K562 (cell line): ENCODE data around the gene CCDC169. TPM values are rescaled to one million over a fixed set of nuclear protein-coding genes. Genes with fewer than 3 reads are reported as not detected.

Experiments
- ATAC-seq: fragments of 200-7000 bp; cut with Tn5 transposase; 3 replicates; pipeline ENCODE4 v1.9.1; 2020; ENCODE audit warnings: moderate library complexity
- BruUV-seq: library from RNA; stranded (reverse); fragments of 400-500 nt; replicated peaks from 2 replicates; lab custom pipeline; 2021; lab: Mats Ljungman, UMichigan
- CTCF ChIA-PET: fragments of 300-600 bp; formaldehyde crosslinking; extraction: SDS; loops from one replicate; lab custom pipeline; 2021; ENCODE audit warnings: low intra/inter-chr PET ratio; lab: Yijun Ruan, JAX
- POLR2A ChIA-PET: fragments of 300-600, 350-650 bp; sonication (Branson Sonifier 250); formaldehyde crosslinking; extraction: SDS; loops from one replicate; lab custom pipeline; 2021; ENCODE audit warnings: antibody characterized with exemption, inconsistent platforms; lab: Yijun Ruan, JAX
- DNase-seq, 4 experiments: peaks; one replicate each; pipeline versions ENCODE4 v3.0.0 to v3.0.0-alpha.2; 2011 to 2018; ENCODE audit warnings: low spot score in 3 of 4, mixed read lengths in 3 of 4; ENCODE audit errors: extremely low read depth in 1 of 4
- FAIRE-seq: peaks from 2 replicates; lab custom pipeline; 2011; peaks lifted over from hg19 to GRCh38; lab: Jason Lieb, UNC
- H2AFZ ChIP-seq: 2 replicates; pipeline ENCODE4 v1.6.0; 2011; ENCODE audit warnings: low read depth, low read length, control low read depth, inconsistent platforms
- H3K27ac ChIP-seq: fragments of 200-600 bp; 3 replicates; pipeline ENCODE4 v1.8.0; 2011; ENCODE audit warnings: low read depth, mild to moderate bottlenecking, control low read depth, inconsistent platforms, low read length, moderate library complexity, mixed read lengths; ENCODE audit errors: extremely low read depth
- H3K27me3 ChIP-seq, 2 experiments: fragments of 300-600 bp in 1 of 2; 2 replicates in 1 of 2; 3 replicates in 1 of 2; pipeline versions ENCODE4 v1.6.0 to v1.8.0; 2011; ENCODE audit warnings: inconsistent platforms in 2 of 2, low read length in 2 of 2, mild to moderate bottlenecking in 1 of 2, mixed read lengths in 1 of 2, moderate library complexity in 1 of 2; ENCODE audit not compliant: control insufficient read depth in 2 of 2, insufficient read depth in 2 of 2
- H3K36me3 ChIP-seq: fragments of 300-600 bp; 3 replicates; pipeline ENCODE4 v1.8.0; 2011; ENCODE audit warnings: mild to moderate bottlenecking, low read length, inconsistent platforms; ENCODE audit not compliant: control insufficient read depth, insufficient read depth
- H3K4me1 ChIP-seq, 2 experiments: fragments of 200-600 bp in 1 of 2; replicated peaks in 1 of 2; 2 replicates in 1 of 2; 3 replicates in 1 of 2; pipeline versions ENCODE4 v1.5.1 to v1.8.0; 2011; ENCODE audit warnings: inconsistent platforms in 2 of 2, low read length in 2 of 2, mild to moderate bottlenecking in 1 of 2, mixed read lengths in 1 of 2, moderate library complexity in 1 of 2; ENCODE audit not compliant: control insufficient read depth in 2 of 2, insufficient read depth in 2 of 2
- H3K4me2 ChIP-seq: 2 replicates; pipeline ENCODE4 v1.6.1; 2011; ENCODE audit warnings: low read length, control low read depth, inconsistent platforms, mixed read lengths; ENCODE audit not compliant: insufficient read depth
- H3K4me3 ChIP-seq: fragments of 200-600 bp; sonication (generic), shearing (Covaris generic); 2 replicates; pipeline ENCODE4 v1.5.1; 2016; ENCODE audit warnings: control low read depth, inconsistent platforms
- H3K79me2 ChIP-seq: fragments of 200-600 bp; 3 replicates; pipeline ENCODE4 v1.8.0; 2011; ENCODE audit warnings: low read length, inconsistent platforms; ENCODE audit not compliant: control insufficient read depth, insufficient read depth
- H3K9ac ChIP-seq, 2 experiments: 2 replicates each; pipeline versions ENCODE4 v1.6.0 to v1.6.1; 2011; ENCODE audit warnings: low read depth in 2 of 2, low read length in 2 of 2, control low read depth in 1 of 2, inconsistent platforms in 1 of 2, mild to moderate bottlenecking in 1 of 2, mixed read lengths in 1 of 2; ENCODE audit not compliant: insufficient read depth in 1 of 2
- H3K9me1 ChIP-seq: one replicate; pipeline ENCODE4 v1.6.0; 2011; ENCODE audit warnings: inconsistent platforms, mild to moderate bottlenecking, low read length, moderate library complexity; ENCODE audit not compliant: control insufficient read depth, insufficient read depth
- H3K9me3 ChIP-seq: replicated peaks from 2 replicates; pipeline ENCODE4 v1.5.1; 2011; ENCODE audit warnings: low read depth, low read length, inconsistent platforms; ENCODE audit not compliant: control insufficient read depth, insufficient read depth
- H4K20me1 ChIP-seq: replicated peaks from 2 replicates; pipeline ENCODE4 v1.6.1; 2011; ENCODE audit warnings: low read length, inconsistent platforms, mixed read lengths; ENCODE audit not compliant: control insufficient read depth, insufficient read depth
- ATF1 ChIP-seq, 2 experiments: fragments of 450-650 bp in 1 of 2; IDR thresholded peaks; 2 replicates each; pipeline ENCODE4 v1.6.1; 2016; ENCODE audit warnings: missing compliant biosample characterization in 1 of 2, missing genetic modification characterization in 1 of 2
- BHLHE40 ChIP-seq: IDR thresholded peaks from 2 replicates; pipeline ENCODE4 v1.6.1; 2011; ENCODE audit warnings: low read length, improper control_type of control experiment
- CCNT2 ChIP-seq: IDR thresholded peaks from 2 replicates; pipeline ENCODE4 v1.6.1; 2011; ENCODE audit warnings: borderline replicate concordance, low read depth, mild to moderate bottlenecking, moderate library complexity, mixed read lengths, low read length; ENCODE audit not compliant: insufficient read length; ENCODE audit errors: extremely low read depth
- CXXC5 ChIP-seq: fragments of 250-450 bp; sonication (Bioruptor Pico); IDR thresholded peaks from 2 replicates; pipeline ENCODE4 v1.8.0; 2022; ENCODE audit warnings: inconsistent platforms, mild to moderate bottlenecking, moderate library complexity
- HDGF ChIP-seq: fragments of 450-650 bp; IDR thresholded peaks from 2 replicates; pipeline ENCODE4 v1.6.1; 2016
- POLR2G ChIP-seq: fragments of 200-400 bp; formaldehyde crosslinking; IDR thresholded peaks from 2 replicates; pipeline ENCODE4 v1.6.1; 2017; ENCODE audit warnings: low read depth, mild to moderate bottlenecking, antibody characterized with exemption, low read length, moderate library complexity
- SAP30 ChIP-seq: fragments of 200-600 bp; sonication (generic); IDR thresholded peaks from 2 replicates; pipeline ENCODE4 v1.6.1; 2012; ENCODE audit warnings: borderline replicate concordance, low read depth, mild to moderate bottlenecking, moderate library complexity, low read length, control low read depth, inconsistent platforms; ENCODE audit not compliant: insufficient read depth, poor library complexity, severe bottlenecking
- SMAD3 ChIP-seq: fragments of 450-650 bp; formaldehyde crosslinking; conservative IDR thresholded peaks from 2 replicates; pipeline ENCODE4 v1.4.0; 2020; ENCODE audit warnings: mild to moderate bottlenecking
- SOX6 ChIP-seq: fragments of 450-650 bp; IDR thresholded peaks from 2 replicates; pipeline ENCODE4 v1.6.1; 2014; ENCODE audit warnings: mild to moderate bottlenecking
- SRSF3 ChIP-seq: fragments of 200-400 bp; formaldehyde crosslinking; IDR thresholded peaks from 2 replicates; pipeline ENCODE4 v1.6.1; 2016; ENCODE audit warnings: mild to moderate bottlenecking, low read length, moderate library complexity; ENCODE audit not compliant: insufficient read depth
- ZNF583 ChIP-seq: fragments of 250-450 bp; sonication (Bioruptor Pico); IDR thresholded peaks from 2 replicates; pipeline ENCODE4 v1.4.0; 2020
- WGBS: fragments of 100-300 bp; shearing (Covaris generic); methylation state at CpG from one replicate; pipeline ENCODE4 v1.1.6; 2016; ENCODE audit warnings: low coverage, mixed read lengths; ENCODE audit not compliant: insufficient coverage; ENCODE audit errors: missing lambda C conversion rate; 5-methylcytosine and 5-hydroxymethylcytosine counted together
- in situ Hi-C: fragments of 300-500 bp; cut with MboI; formaldehyde crosslinking; loops from 4 replicates; pipeline ENCODE4 v1.15.0; 2018; ENCODE audit warnings: inconsistent platforms, mixed read lengths
- intact Hi-C: fragments of 100-400 bp; cut with micrococcal nuclease; formaldehyde crosslinking; loops from 2 replicates; pipeline ENCODE4 v1.14.2; 2022
- polyA plus RNA-seq, 8 experiments: library from polyadenylated mRNA; depleted of rRNA in 4 of 8; stranded (reverse) in 5 of 8; unstranded in 3 of 8; fragments of >200 nt; fragmentation: Nextera tagmentation in 2 of 8; fragmentation: Illumina TruSeq in 1 of 8; extraction: Ambion mirVana in 2 of 8; extraction: Trizol in 1 of 8; gene quantifications; 2 replicates each; pipeline versions ENCODE4 v1.2.1 to v1.2.3, GENCODE V29; 2011 to 2014; ENCODE audit warnings: inconsistent platforms in 1 of 8, missing spikeins in 1 of 8
- total RNA-seq, 7 experiments: library from RNA; depleted of rRNA in 6 of 7; stranded (reverse); fragments of >200 nt in 6 of 7; fragmentation: Illumina TruSeq in 2 of 7; extraction: Trizol in 2 of 7; gene quantifications; 2 replicates each; pipeline versions ENCODE4 v1.2.1 to v1.2.3, GENCODE V29; 2011 to 2021; ENCODE audit warnings: low replicate concordance in 1 of 7
- TF ChIP-seq, protein P1 (sequence below), 2 experiments: fragments of 150-350 bp in 1 of 2; IDR thresholded peaks; 2 replicates each; pipeline ENCODE4 v1.6.1; 2012 to 2016; ENCODE audit warnings: low read depth in 2 of 2, low read length in 2 of 2, mild to moderate bottlenecking in 1 of 2, moderate library complexity in 1 of 2
- TF ChIP-seq, protein P2 (sequence below), 3 experiments: IDR thresholded peaks in 2 of 3; conservative IDR thresholded peaks in 1 of 3; 2 replicates each; pipeline ENCODE4 v1.5.1; 2011 to 2012; ENCODE audit warnings: low read length in 3 of 3, mild to moderate bottlenecking in 3 of 3, control low read depth in 2 of 3, improper control_type of control experiment in 1 of 3, inconsistent platforms in 1 of 3, low read depth in 1 of 3, mixed read lengths in 1 of 3, moderate library complexity in 1 of 3; ENCODE audit not compliant: insufficient read depth in 2 of 3
- TF ChIP-seq, protein P3 (sequence below): sonication (generic); formaldehyde crosslinking; IDR thresholded peaks from 2 replicates; pipeline ENCODE4 v1.8.1; 2023; ENCODE audit warnings: mild to moderate bottlenecking, missing genetic modification reagents
- TF ChIP-seq, protein P4 (sequence below): sonication (generic); formaldehyde crosslinking; IDR thresholded peaks from 2 replicates; pipeline ENCODE4 v1.8.0; 2022; ENCODE audit warnings: mild to moderate bottlenecking, missing genetic modification reagents

The CCDC169 gene
- total and polyA plus RNA-seq, 9 of the 15 experiments (the other 6 are each of a cell fraction or from before 2014, with no cell fraction given): 6.8 to 22.0 (median 12.4) TPM

DNA sequence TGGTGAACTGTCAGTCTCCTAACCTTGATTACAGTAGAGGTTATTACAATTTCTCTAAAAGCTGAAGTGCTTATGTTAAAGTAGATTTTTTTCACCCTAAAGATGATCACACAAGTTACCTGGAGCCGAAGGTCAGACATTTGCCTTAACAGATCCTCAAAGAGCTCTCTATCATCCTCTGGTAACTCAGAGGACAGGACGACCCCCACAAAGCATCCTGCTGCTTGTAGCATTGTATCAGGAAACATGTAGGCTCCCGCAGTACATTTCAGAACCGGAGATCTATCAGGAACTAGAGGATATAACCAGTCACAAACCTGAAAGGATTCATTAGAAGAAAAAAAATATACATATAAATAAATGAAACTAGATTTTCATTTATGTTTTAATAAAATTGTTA, 33.7 kb upstream of the CCDC169 start:
- Histone ChIP-seq H3K9ac (no peak overlapping the region), H3K27me3 (no peaks in the 10 kb centered on the region), H3K79me2 (peaks cover 51% of the 10 kb centered on the region), H3K9me3 (no peaks in the 10 kb centered on the region), H3K36me3 (peaks cover 51% of the 10 kb centered on the region), H4K20me1 (no peaks in the 10 kb centered on the region), H3K27ac (no peak overlapping the region), H3K4me3 (no peak overlapping the region), H3K4me2 (no peak overlapping the region), H2AFZ (no peak overlapping the region), H3K9me1 (no peaks in the 10 kb centered on the region), H3K4me1 (no peaks in the 10 kb centered on the region)
- ChIA-PET POLR2A (interaction anchor here (0.5 to 1.0 kb wide), 2 partner anchors 13 to 154 kb away, joined by 3 read pairs; no protein-coding TSS in a partner anchor), CTCF (no interaction called here)
- ATAC-seq (no peak), FAIRE-seq (no peak), DNase-seq (no peak)
- in situ Hi-C loops (no loop called here), intact Hi-C loops (no loop called here)
- no TSS peak for BruUV-seq
- 84% methylated on average over 3 of the region's 4 CpGs for WGBS
- TF ChIP-seq SRSF3 (no peak), ZNF583 (CRISPR knock-in tag) (no peak), SMAD3 (CRISPR knock-in tag) (no peak), HDGF (no peak), CXXC5 (CRISPR knock-in tag) (no peak), BHLHE40 (no peak), POLR2G (no peak), SAP30 (no peak), ATF1 (CRISPR knock-in tag; IDR thresholded peaks at IDR 0.05) (no peak), ATF1 (tag; IDR thresholded peaks at IDR 0.05) (no peak), CCNT2 (no peak), SOX6 (no peak)
- TF ChIP-seq, protein P1, sequence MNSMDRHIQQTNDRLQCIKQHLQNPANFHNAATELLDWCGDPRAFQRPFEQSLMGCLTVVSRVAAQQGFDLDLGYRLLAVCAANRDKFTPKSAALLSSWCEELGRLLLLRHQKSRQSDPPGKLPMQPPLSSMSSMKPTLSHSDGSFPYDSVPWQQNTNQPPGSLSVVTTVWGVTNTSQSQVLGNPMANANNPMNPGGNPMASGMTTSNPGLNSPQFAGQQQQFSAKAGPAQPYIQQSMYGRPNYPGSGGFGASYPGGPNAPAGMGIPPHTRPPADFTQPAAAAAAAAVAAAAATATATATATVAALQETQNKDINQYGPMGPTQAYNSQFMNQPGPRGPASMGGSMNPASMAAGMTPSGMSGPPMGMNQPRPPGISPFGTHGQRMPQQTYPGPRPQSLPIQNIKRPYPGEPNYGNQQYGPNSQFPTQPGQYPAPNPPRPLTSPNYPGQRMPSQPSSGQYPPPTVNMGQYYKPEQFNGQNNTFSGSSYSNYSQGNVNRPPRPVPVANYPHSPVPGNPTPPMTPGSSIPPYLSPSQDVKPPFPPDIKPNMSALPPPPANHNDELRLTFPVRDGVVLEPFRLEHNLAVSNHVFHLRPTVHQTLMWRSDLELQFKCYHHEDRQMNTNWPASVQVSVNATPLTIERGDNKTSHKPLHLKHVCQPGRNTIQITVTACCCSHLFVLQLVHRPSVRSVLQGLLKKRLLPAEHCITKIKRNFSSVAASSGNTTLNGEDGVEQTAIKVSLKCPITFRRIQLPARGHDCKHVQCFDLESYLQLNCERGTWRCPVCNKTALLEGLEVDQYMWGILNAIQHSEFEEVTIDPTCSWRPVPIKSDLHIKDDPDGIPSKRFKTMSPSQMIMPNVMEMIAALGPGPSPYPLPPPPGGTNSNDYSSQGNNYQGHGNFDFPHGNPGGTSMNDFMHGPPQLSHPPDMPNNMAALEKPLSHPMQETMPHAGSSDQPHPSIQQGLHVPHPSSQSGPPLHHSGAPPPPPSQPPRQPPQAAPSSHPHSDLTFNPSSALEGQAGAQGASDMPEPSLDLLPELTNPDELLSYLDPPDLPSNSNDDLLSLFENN (IDR thresholded peaks at IDR 0.05; ENCODE audit: low read depth in 2 of 2, low read length in 2 of 2): no peak
- TF ChIP-seq, protein P2, sequence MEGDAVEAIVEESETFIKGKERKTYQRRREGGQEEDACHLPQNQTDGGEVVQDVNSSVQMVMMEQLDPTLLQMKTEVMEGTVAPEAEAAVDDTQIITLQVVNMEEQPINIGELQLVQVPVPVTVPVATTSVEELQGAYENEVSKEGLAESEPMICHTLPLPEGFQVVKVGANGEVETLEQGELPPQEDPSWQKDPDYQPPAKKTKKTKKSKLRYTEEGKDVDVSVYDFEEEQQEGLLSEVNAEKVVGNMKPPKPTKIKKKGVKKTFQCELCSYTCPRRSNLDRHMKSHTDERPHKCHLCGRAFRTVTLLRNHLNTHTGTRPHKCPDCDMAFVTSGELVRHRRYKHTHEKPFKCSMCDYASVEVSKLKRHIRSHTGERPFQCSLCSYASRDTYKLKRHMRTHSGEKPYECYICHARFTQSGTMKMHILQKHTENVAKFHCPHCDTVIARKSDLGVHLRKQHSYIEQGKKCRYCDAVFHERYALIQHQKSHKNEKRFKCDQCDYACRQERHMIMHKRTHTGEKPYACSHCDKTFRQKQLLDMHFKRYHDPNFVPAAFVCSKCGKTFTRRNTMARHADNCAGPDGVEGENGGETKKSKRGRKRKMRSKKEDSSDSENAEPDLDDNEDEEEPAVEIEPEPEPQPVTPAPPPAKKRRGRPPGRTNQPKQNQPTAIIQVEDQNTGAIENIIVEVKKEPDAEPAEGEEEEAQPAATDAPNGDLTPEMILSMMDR (IDR thresholded peaks at IDR 0.05 in 2 of 3, conservative IDR thresholded peaks at IDR 0.05 in 1 of 3; ENCODE audit: insufficient read depth in 2 of 3, low read depth in 1 of 3, low read length in 3 of 3): no peak
- TF ChIP-seq, protein P3, sequence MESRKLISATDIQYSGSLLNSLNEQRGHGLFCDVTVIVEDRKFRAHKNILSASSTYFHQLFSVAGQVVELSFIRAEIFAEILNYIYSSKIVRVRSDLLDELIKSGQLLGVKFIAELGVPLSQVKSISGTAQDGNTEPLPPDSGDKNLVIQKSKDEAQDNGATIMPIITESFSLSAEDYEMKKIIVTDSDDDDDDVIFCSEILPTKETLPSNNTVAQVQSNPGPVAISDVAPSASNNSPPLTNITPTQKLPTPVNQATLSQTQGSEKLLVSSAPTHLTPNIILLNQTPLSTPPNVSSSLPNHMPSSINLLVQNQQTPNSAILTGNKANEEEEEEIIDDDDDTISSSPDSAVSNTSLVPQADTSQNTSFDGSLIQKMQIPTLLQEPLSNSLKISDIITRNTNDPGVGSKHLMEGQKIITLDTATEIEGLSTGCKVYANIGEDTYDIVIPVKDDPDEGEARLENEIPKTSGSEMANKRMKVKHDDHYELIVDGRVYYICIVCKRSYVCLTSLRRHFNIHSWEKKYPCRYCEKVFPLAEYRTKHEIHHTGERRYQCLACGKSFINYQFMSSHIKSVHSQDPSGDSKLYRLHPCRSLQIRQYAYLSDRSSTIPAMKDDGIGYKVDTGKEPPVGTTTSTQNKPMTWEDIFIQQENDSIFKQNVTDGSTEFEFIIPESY (CRISPR knock-in tag): no peak
- TF ChIP-seq, protein P4, sequence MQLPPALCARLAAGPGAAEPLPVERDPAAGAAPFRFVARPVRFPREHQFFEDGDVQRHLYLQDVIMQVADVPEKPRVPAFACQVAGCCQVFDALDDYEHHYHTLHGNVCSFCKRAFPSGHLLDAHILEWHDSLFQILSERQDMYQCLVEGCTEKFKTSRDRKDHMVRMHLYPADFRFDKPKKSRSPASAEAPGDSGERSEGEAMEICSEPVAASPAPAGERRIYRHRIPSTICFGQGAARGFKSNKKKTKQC (CRISPR knock-in tag): no peak
